IPS-20b (cell line): ENCODE measurements around the gene SPINT2.
"Not testable (repeated sequence)": the region's sequence is repeated elsewhere in the genome, so short reads cannot be mapped to it uniquely, and the experiment has no call there.

Experiments used
- H3K27ac ChIP-seq: one replicate; pipeline ENCODE4 v1.5.1; 2013; ENCODE audit warnings: low read length
- H3K27me3 ChIP-seq: 2 replicates; pipeline ENCODE4 v1.6.1; 2013; ENCODE audit warnings: mild to moderate bottlenecking, low read length, inconsistent platforms; ENCODE audit not compliant: insufficient read depth
- H3K36me3 ChIP-seq: 2 replicates; pipeline ENCODE4 v1.6.1; 2013; ENCODE audit warnings: low read depth, mild to moderate bottlenecking, inconsistent platforms, low read length, moderate library complexity; ENCODE audit not compliant: insufficient read depth
- H3K4me1 ChIP-seq: 2 replicates; pipeline ENCODE4 v1.6.1; 2013; ENCODE audit warnings: mild to moderate bottlenecking, control low read depth, inconsistent platforms, low read length, moderate library complexity; ENCODE audit not compliant: insufficient read depth
- H3K4me3 ChIP-seq: 2 replicates; pipeline ENCODE4 v1.5.1; 2013; ENCODE audit warnings: mild to moderate bottlenecking, low read length, inconsistent platforms
- H3K9ac ChIP-seq: 2 replicates; pipeline ENCODE4 v1.6.1; 2013; ENCODE audit warnings: low read depth, mild to moderate bottlenecking, inconsistent platforms, low read length, moderate library complexity
- H3K9me3 ChIP-seq: 2 replicates; pipeline ENCODE4 v1.6.1; 2013; ENCODE audit warnings: mild to moderate bottlenecking, low read depth, low read length, inconsistent platforms; ENCODE audit not compliant: insufficient read depth

The SPINT2 gene, protein sequence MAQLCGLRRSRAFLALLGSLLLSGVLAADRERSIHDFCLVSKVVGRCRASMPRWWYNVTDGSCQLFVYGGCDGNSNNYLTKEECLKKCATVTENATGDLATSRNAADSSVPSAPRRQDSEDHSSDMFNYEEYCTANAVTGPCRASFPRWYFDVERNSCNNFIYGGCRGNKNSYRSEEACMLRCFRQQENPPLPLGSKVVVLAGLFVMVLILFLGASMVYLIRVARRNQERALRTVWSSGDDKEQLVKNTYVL

DNA sequence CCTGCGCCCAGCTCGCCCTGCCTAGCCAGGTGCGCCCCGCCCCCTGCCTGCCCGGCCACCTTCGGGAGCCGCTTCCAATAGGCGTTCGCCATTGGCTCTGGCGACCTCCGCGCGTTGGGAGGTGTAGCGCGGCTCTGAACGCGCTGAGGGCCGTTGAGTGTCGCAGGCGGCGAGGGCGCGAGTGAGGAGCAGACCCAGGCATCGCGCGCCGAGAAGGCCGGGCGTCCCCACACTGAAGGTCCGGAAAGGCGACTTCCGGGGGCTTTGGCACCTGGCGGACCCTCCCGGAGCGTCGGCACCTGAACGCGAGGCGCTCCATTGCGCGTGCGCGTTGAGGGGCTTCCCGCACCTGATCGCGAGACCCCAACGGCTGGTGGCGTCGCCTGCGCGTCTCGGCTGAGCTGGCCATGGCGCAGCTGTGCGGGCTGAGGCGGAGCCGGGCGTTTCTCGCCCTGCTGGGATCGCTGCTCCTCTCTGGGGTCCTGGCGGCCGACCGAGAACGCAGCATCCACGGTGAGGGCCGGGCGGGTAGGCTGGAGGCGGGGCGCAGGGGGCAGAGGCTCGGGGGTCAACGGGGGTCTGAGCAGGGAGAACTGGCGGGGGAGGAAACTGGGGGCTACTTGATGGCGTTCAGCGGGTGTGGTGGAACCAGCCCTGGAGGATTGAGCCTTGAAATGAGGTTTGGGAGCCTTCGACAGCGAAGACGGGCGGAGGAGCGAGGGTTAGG, at the start of gene SPINT2:
TSS of gene SPINT2 (plus strand) at position 88 of the 727 bp plus-strand sequence. CDS start at position 408, 320 bp downstream.
- Histone ChIP-seq H3K36me3 (no peaks in the 10 kb centered on the region), H3K4me1 (peaks cover 30% of the 10 kb centered on the region), H3K9me3 (no peaks in the 10 kb centered on the region), H3K27me3 (no peaks in the 10 kb centered on the region), H3K9ac (peak within 1 kb of the TSS; percentile 95), H3K27ac (peak within 1 kb of the TSS; percentile 59), H3K4me3 (peak within 1 kb of the TSS; percentile 82)

DNA sequence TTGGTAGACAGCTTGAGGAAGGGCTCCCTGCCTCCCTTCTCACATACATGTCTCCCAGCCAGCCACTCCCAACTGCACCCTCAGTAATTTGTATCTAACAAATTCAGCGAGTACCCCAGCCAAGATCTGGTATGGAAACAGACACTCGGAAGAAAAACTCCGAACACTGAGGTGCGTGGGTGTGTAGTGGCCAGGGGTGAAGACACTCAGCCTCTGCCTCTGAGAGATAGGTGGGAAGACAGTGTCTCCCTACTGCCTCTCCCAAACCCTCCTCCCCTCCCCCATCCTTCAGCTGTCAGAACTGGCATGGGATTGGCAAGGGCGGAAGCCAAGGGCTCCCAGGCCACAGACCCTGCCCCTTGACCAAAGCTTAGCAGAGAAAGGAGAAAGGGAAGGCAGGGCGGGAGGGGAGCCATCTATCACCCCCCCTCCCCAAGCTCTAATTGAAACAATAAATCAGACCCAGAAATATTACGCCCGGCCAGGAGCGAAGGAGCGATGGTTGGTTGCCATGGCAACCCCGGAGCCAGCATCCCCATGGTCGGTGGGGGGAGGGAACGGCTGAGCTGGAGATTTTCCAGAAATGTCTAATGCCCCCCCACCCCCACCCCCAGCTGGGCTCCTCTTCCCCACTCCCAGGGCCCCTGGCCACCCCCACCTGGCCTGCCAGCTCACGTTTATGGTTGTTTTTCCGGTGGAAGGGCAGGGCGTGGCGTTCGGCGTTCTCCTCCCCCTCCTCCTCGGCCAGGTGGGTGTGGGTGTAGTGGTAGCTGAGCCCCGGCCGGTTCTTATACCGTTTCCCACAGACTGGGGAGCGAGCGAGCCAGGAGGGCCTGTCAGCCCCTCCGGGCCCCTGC, 47.4 kb upstream of the SPINT2 start:
- Histone ChIP-seq H3K27ac (no peak overlapping the region), H3K9ac (no peak overlapping the region), H3K9me3 (no peaks in the 10 kb centered on the region), H3K4me3 (no peak overlapping the region), H3K4me1 (no peaks in the 10 kb centered on the region), H3K27me3 (no peaks in the 10 kb centered on the region), H3K36me3 (peaks cover 11% of the 10 kb centered on the region; the same call in 1 of the 2 replicates)

DNA sequence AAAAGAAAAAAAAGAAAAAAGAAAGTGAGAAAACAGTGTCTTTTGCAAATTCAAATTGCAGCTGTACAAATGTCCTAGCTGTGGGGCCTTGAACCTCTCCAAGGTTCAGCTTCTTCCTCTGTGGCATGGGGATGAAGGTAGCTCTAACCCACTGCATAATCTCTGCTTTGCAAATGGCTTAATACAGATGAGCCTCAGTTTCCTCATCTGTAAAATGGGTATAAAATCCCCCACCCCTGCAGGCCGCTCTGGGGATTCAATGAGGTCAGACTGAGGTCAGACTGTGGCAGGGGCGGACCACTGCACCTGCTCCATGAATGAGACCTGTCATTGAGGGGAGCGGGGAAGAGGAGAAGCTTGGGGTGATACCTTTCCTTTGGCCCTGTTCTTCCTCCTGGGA, 46.2 kb upstream of the SPINT2 start:
- H3K9ac ChIP-seq = no peak overlapping the region
- H3K36me3 ChIP-seq = peaks cover 11% of the 10 kb centered on the region; the same call in 1 of the 2 replicates
- no peaks in the 10 kb centered on the region for H3K9me3 ChIP-seq

DNA sequence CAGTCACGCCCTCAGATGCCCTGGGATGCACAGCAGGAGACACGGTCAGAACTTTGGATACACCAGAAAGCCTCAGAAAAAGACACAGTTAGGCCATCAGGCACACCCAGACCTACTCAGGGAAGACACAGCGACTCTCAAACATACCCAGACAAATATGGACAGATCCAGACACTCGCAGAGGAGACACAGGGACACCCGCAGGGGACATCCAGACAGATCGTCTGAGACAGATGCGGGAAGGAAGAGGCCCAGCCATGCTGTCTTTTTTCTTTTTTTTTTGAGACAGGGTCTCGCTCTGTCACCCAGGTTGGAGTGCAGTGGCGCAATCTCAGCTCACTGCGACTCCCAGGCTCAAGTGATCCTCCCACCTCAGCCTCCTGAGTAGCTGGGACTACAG, 45.2 kb upstream of the SPINT2 start:
- H3K9ac ChIP-seq = no peak overlapping the region
- H3K36me3 ChIP-seq = peaks cover 11% of the 10 kb centered on the region; the same call in 1 of the 2 replicates
- H3K4me3 ChIP-seq = no peak overlapping the region
- H3K27ac ChIP-seq = no peak overlapping the region
- H3K9me3 ChIP-seq = no peaks in the 10 kb centered on the region
- H3K27me3 ChIP-seq = no peaks in the 10 kb centered on the region
- H3K4me1 ChIP-seq = no peaks in the 10 kb centered on the region

More for the DNA sequence above, 46.2 kb upstream of the SPINT2 start:
- Histone ChIP-seq H3K4me1 (no peaks in the 10 kb centered on the region), H3K27me3 (no peaks in the 10 kb centered on the region), H3K27ac (no peak overlapping the region), H3K4me3 (no peak overlapping the region)

DNA sequence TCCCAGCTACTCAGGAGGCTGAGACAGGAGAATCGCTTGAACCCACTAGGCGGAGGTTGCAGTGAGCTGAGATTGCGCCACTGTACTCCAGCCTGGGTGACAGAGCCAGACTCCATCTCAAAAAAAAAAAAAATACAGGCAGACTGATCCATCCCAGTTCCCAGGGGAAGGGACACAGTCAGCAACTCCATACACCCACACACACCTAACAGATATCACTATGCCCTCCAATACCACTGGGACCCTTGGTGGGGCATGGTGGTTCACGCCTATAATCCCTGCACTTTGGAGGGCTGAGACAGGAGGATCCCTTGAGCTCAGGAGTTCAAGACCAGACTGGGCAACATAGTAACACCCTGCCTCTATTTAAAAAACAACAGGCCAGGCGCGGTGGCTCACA, 43.0 kb upstream of the SPINT2 start:
- peaks cover 2% of the 10 kb centered on the region; the same call in 1 of the 2 replicates for H3K4me1 ChIP-seq
- no peak overlapping the region for H3K4me3 ChIP-seq
- H3K36me3 ChIP-seq = peaks cover 11% of the 10 kb centered on the region; the same call in 1 of the 2 replicates
- H3K27ac ChIP-seq = no peak overlapping the region
- no peaks in the 10 kb centered on the region for H3K9me3 ChIP-seq
- no peaks in the 10 kb centered on the region for H3K27me3 ChIP-seq
- H3K9ac ChIP-seq = no peak overlapping the region

DNA sequence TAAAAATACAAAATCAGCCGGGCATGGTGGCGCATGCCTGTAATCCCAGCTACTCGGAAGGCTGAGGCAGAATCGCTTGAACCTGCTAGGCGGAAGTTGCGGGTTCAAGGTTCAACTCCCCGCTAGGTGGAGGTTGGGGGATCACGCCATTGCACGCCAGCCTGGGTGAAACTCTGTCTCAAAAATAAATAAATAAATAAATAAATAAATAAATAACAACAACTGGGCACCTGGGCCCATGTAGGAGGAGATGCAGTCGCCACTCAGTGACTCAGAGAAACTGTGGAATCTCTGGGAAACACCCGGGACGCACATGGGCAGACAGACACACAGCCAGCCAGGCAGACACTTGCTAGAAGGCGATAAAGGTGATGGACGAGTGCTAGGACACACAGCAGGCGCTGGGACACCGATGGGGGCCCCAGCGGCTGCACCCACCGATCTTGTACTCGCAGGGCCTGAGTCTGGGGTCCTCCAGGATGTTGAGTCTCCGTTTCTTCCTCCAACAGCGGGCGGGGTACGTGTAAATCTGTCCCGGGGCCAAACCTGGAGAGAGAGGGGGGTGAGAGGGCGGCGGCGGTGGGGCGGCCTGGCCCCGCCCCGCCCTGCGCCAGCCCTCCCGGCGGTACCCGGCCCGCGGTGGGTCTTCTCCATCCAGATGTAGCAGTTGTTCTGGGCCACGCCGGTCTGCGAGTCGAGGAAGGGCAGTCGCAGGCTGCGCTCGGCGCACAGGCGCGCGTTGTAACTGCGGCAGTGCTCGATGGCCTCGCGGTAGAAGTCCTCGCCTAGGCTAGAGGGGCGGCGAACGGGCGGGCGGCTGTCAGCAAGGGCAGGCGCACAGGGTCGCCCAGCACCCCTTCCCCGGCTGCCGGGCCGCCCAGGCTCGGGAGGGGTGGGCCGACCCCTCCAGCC, 42.2 kb upstream of the SPINT2 start:
- H3K36me3 ChIP-seq = peaks cover 11% of the 10 kb centered on the region; the same call in 1 of the 2 replicates

DNA sequence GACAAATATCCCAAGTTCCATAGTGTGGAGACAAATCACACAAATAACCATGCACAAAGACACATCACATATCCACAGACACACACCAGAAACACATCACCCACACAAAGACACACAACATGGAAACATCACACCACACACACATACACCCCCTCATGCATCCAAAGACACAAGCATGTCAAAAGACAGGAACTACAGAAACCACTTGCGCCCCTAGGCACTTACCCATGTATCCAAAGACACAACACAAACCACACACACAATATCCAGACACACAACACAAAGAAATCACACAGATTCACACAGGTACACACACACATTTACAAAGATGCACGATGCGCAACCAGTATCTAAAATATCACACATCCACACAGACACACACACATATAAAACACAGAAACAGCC, 41.3 kb upstream of the SPINT2 start:
- Histone ChIP-seq H3K27me3 (peaks cover 10% of the 10 kb centered on the region), H3K27ac (no peak overlapping the region), H3K4me3 (peak overlapping the region; percentile 68), H3K9ac (no peak overlapping the region), H3K9me3 (no peaks in the 10 kb centered on the region), H3K36me3 (peaks cover 11% of the 10 kb centered on the region; the same call in 1 of the 2 replicates), H3K4me1 (peaks cover 16% of the 10 kb centered on the region)

More for the DNA sequence above, 42.2 kb upstream of the SPINT2 start:
- Histone ChIP-seq H3K9me3 (no peaks in the 10 kb centered on the region), H3K27ac (no peak overlapping the region), H3K4me3 (no peak overlapping the region), H3K9ac (no peak overlapping the region), H3K4me1 (peaks cover 8% of the 10 kb centered on the region), H3K27me3 (0 out of 2 replicates have a peak, but pooled peaks cover 1% of the 10 kb centered on the region)

DNA sequence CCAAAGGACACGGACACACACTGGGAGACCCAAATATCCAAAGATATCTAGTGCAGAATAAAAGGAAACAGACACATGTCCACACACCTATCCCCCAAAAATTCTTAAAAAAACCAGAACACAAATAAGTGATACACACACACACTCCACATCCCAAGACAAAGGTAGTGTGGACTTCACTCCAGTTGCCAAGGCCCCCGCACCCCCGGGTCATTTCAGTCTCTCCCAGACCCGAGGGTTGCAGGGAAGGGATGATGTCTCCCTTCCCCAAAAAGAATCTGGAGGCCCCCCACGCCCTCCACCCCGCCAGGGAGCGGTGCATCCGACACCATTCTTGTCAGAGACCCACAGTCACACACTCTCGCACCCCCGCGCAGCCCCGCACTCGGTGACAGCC, 40.8 kb upstream of the SPINT2 start:
- H3K27me3 ChIP-seq = peaks cover 10% of the 10 kb centered on the region
- peaks cover 16% of the 10 kb centered on the region for H3K4me1 ChIP-seq
- H3K36me3 ChIP-seq = peaks cover 7% of the 10 kb centered on the region; the same call in 1 of the 2 replicates
- no peaks in the 10 kb centered on the region for H3K9me3 ChIP-seq
- H3K9ac ChIP-seq = peak overlapping the region; percentile 45; the same call in 1 of the 2 replicates
- no peak overlapping the region for H3K27ac ChIP-seq
- peak overlapping the region; percentile 68 for H3K4me3 ChIP-seq

DNA sequence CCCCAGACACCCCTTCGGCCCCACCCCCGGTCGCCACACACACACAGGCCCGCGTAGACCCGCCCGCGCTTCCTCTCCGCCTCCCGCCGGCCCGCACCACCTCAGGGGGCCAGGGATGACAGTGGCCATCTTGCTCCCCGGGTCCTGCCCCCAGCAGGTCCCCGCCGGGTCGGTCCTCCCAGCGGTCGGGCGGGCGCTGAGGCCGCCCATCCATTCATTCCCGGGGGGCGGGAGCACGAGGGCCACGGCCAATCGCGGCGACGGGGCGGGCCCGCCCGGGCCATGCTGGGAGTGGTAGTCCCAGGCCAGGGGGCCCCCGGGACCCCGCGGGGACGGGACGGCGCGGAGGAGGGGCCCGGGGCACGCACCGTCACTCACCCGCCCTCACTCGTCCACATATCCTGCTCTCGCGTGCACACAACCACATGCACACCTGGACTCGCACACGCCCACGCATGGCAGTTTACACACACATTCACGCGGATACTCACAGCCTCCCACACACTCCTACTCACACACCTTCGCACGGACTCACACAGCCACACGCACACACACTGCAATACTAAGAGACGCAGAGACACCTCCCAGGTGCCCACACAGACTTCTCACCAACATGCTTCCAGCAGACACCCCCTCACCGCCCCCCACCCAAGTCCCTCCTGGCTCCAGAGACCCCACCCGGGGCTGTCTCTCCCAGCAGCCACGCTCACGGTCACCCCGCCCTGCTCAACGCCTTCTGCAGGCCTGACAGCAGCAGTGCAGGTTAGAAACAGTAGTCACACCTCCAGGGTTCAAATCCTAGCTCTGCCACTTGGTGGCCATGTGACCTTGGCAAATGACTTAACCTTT, 40.1 kb upstream of the SPINT2 start, which contains the start of gene DPF1:
TSS of gene DPF1 (minus strand) at position 209 of the 849 bp plus-strand sequence. CDS start at position 129, 80 bp downstream.
- Histone ChIP-seq H3K4me1 (peaks cover 16% of the 10 kb centered on the region), H3K9me3 (no peaks in the 10 kb centered on the region), H3K4me3 (peak within 1 kb of the TSS; percentile 68), H3K27me3 (peaks cover 10% of the 10 kb centered on the region), H3K9ac (peak within 1 kb of the TSS; percentile 45; the same call in 1 of the 2 replicates), H3K27ac (no peak within 1 kb of the TSS), H3K36me3 (0 out of 2 replicates have a peak, but pooled peaks cover under 1% of the 10 kb centered on the region)

DNA sequence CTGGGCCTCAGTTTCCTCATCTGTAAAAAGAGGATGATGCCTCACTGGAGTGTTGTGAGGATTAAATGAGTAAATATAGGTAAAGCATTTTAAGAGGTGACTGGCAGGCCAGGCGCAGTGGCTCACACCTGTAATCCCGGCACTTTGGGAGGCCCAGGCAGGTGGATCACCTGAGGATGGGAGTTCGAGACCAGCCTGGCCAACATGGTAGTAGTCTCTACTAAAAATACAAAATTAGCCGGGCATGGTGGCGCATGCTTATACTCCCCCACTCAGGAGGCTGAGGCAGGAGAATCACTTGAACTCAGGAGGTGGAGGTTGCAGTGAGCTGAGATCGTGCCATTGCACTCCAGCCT, 39.5 kb upstream of the SPINT2 start:
- not testable (repeated sequence) for H3K9me3 ChIP-seq, H3K27ac ChIP-seq, H3K36me3 ChIP-seq, H3K9ac ChIP-seq, H3K4me3 ChIP-seq
- H3K4me1 ChIP-seq = peaks cover 16% of the 10 kb centered on the region
- peaks cover 10% of the 10 kb centered on the region for H3K27me3 ChIP-seq
